Upper lobe of left lung (tissue), 4 donors: ENCODE measurements around the gene NAT14.
"Not testable (repeated sequence)": the region's sequence is repeated elsewhere in the genome, so short reads cannot be mapped to it uniquely, and the experiment has no call there.

Experiments
- CTCF ChIP-seq, 6 experiments: fragments of 450-650 bp in 4 of 6; fragments of 200-600 bp in 2 of 6; sonication (generic) in 2 of 6; IDR thresholded peaks; one replicate each; pipeline ENCODE4 v1.5.1; 2016 to 2019; ENCODE audit warnings: antibody characterized with exemption in 6 of 6
- EP300 ChIP-seq, 4 donors: sonication (generic); formaldehyde crosslinking; IDR thresholded peaks; one replicate each; pipeline ENCODE4 v1.5.1; 2017; ENCODE audit warnings: antibody characterized with exemption in 4 of 4, control low read depth in 2 of 4
- POLR2A ChIP-seq, 4 donors: fragments of 450-650 bp; IDR thresholded peaks; one replicate each; pipeline ENCODE4 v1.5.1; 2016 to 2017; ENCODE audit warnings: antibody characterized with exemption in 4 of 4, mild to moderate bottlenecking in 2 of 4
- POLR2AphosphoS5 ChIP-seq, 2 donors: sonication (generic); formaldehyde crosslinking; IDR thresholded peaks; one replicate each; pipeline ENCODE4 v1.5.1; 2017; ENCODE audit warnings: antibody characterized with exemption in 2 of 2

- not testable (repeated sequence) for TF ChIP-seq EP300, CTCF, POLR2A, POLR2AphosphoS5 (IDR thresholded peaks at IDR 0.05)
These were observed 11.8 kb downstream of the NAT14 start for GRCh38 chr19:55496820-55497219.
